Vagina (tissue), 2 donors: ENCODE data around the gene LDLRAD3.

Experiments
- POLR2A ChIP-seq, 2 donors: fragments of 450-650 bp; IDR thresholded peaks; one replicate each; pipeline ENCODE4 v1.6.1; 2017; ENCODE audit warnings: antibody characterized with exemption in 2 of 2, mild to moderate bottlenecking in 2 of 2, moderate library complexity in 2 of 2
- POLR2AphosphoS5 ChIP-seq, 2 donors: sonication (generic); formaldehyde crosslinking; IDR thresholded peaks; one replicate each; pipeline ENCODE4 v1.9.0; 2017; ENCODE audit warnings: antibody characterized with exemption in 2 of 2, mild to moderate bottlenecking in 2 of 2, low read depth in 1 of 2; ENCODE audit not compliant: insufficient read depth in 1 of 2
- TF ChIP-seq, protein P1 (sequence below), 3 experiments: fragments of 450-650 bp in 2 of 3; fragments of 200-600 bp in 1 of 3; sonication (generic) in 1 of 3; IDR thresholded peaks; one replicate each; pipeline ENCODE4 v1.5.1; 2017 to 2019; ENCODE audit warnings: antibody characterized with exemption in 3 of 3, mild to moderate bottlenecking in 2 of 3, moderate library complexity in 2 of 3

DNA sequence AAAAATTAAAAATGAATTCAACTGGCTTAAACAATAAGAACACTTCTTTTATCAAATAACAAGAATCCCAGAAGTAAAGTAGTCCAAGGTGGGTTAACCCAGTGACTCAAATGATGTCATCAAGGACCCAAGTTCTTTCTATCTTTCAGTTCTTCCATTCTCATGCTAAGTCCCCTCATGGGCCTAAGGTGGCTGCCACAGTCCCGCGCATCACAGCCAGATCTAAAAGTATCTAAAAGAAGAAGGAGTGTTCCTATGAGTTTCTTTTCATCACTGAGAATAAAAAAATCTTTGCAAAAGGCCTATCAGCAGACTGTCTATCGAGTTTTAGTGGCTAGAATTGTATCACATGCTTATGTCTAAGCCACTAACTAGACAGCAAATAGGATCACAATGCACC, 37.2 kb upstream of the LDLRAD3 start:
- TF ChIP-seq, protein P1, sequence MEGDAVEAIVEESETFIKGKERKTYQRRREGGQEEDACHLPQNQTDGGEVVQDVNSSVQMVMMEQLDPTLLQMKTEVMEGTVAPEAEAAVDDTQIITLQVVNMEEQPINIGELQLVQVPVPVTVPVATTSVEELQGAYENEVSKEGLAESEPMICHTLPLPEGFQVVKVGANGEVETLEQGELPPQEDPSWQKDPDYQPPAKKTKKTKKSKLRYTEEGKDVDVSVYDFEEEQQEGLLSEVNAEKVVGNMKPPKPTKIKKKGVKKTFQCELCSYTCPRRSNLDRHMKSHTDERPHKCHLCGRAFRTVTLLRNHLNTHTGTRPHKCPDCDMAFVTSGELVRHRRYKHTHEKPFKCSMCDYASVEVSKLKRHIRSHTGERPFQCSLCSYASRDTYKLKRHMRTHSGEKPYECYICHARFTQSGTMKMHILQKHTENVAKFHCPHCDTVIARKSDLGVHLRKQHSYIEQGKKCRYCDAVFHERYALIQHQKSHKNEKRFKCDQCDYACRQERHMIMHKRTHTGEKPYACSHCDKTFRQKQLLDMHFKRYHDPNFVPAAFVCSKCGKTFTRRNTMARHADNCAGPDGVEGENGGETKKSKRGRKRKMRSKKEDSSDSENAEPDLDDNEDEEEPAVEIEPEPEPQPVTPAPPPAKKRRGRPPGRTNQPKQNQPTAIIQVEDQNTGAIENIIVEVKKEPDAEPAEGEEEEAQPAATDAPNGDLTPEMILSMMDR (IDR thresholded peaks at IDR 0.05), result no peak
- TF ChIP-seq POLR2A (IDR thresholded peaks at IDR 0.05) (no peak), POLR2AphosphoS5 (IDR thresholded peaks at IDR 0.05; ENCODE audit: insufficient read depth in 1 of 2, low read depth in 1 of 2) (no peak)
